GM12891 (cell line): Measurements from ENCODE around the gene SLC2A4.
A peak's percentile ranks its signal among the peaks of the same experiment; 100 is the strongest.

Experiments used
- DNase-seq: peaks from one replicate; pipeline ENCODE4 v3.0.0; 2011; ENCODE audit warnings: low spot score; ENCODE audit not compliant: insufficient read length
- FAIRE-seq: peaks from 2 replicates; lab custom pipeline; 2011; peaks lifted over from hg19 to GRCh38; lab: Jason Lieb, UNC
- PAX5 ChIP-seq: IDR thresholded peaks from 2 replicates; pipeline ENCODE4 v1.6.1; 2011; ENCODE audit warnings: low read length, moderate library complexity, mild to moderate bottlenecking; ENCODE audit not compliant: insufficient read depth, severe bottlenecking
- POLR2A ChIP-seq: IDR thresholded peaks from 2 replicates; pipeline ENCODE4 v1.6.1; 2011; ENCODE audit warnings: low read depth, low read length, control low read depth
- POLR2AphosphoS5 ChIP-seq: IDR thresholded peaks from 2 replicates; pipeline ENCODE4 v1.6.1; 2011; ENCODE audit warnings: low read depth, low read length, control low read depth
- POU2F2 ChIP-seq: IDR thresholded peaks from 2 replicates; pipeline ENCODE4 v1.6.1; 2011; ENCODE audit warnings: low read depth, mild to moderate bottlenecking, control low read depth, low read length, moderate library complexity
- SPI1 ChIP-seq: IDR thresholded peaks from 2 replicates; pipeline ENCODE4 v1.6.1; 2011; ENCODE audit warnings: low read depth, low read length, control low read depth
- TAF1 ChIP-seq: IDR thresholded peaks from 2 replicates; pipeline ENCODE4 v1.6.1; 2011; ENCODE audit warnings: low read depth, low read length, control low read depth

SLC2A4 gene

DNA sequence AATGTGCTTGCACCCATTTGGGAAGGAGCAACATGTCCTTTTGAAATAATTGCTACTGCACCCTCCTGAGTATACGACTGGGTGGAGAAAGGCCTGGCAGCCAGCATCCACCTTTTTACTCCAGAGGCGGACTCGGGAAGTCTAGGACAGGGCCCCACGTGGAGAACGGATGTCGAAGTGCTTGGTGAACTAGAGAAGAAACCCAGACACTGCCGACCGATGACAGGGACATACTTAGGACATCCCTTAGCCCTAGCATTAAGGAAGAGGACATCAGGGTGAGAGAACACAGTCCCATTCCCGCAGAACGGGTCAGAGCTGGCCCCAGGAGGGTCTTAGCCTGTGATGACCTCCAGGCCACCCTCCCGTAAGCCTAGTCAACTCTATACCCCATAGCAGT is 9.2 kb downstream of the SLC2A4 start:
- TF ChIP-seq POU2F2 (no peak), POLR2AphosphoS5 (no peak), SPI1 (no peak), PAX5 (no peak), TAF1 (no peak), POLR2A (no peak)
- FAIRE-seq (no peak), DNase-seq (no peak)

- FAIRE-seq, result no peak
- no peak for TF ChIP-seq TAF1
- TF ChIP-seq POLR2A, result no peak
- TF ChIP-seq POU2F2, result no peak
- no peak for TF ChIP-seq PAX5
- no peak for TF ChIP-seq SPI1
- TF ChIP-seq POLR2AphosphoS5, result no peak
- no peak for DNase-seq
Observed at GRCh38 chr17:7292194-7292593, 10.7 kb downstream of the SLC2A4 start.

DNA sequence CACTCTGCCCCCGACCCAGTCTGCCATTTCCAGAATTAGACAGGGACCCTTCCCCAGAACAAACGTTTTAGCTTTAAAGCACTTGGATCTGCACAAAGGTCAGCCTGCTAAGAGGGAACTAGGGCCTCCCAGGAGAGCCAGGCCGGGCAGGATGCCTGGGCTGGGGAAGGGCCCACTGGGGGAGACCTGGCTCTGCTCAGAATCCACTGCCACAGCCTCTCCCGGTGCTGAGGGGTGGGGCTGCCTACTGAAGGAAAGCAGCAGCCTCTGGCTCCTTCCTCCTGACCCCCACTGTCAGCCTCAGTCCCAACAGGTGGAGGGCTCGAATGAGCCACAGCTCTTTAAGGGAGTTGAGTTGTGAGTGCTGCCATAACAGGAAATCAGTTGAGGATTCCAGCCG is 11.2 kb downstream of the SLC2A4 start:
- no peak for FAIRE-seq
- no peak for TF ChIP-seq TAF1
- no peak for TF ChIP-seq POLR2A
- TF ChIP-seq PAX5, result no peak
- no peak for TF ChIP-seq SPI1
- TF ChIP-seq POLR2AphosphoS5, result no peak
- no peak for TF ChIP-seq POU2F2
- DNase-seq, result no peak

DNA sequence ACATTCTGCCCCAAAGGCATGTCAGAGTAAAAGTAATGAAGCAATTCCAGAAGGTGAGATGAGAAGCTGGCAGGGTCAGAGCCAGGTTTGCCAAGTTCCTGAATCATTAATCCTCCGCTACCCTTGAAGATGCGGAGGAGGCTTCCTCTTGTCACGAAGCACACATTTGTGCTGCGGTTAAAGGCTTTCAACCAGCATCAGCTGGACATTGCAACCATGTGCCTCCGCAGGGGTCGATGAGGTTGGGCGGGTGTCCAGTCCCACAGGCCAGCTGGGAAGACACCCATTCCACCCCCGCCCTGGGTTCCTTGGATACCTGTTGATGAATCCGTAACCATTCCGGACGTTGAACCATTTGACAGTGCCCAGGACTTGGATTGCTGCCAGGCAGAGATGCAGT is 11.6 kb downstream of the SLC2A4 start:
- TF ChIP-seq POU2F2 (no peak), SPI1 (no peak), TAF1 (no peak), POLR2A (no peak), PAX5 (no peak), POLR2AphosphoS5 (no peak)
- DNase-seq (no peak), FAIRE-seq (no peak)

DNA sequence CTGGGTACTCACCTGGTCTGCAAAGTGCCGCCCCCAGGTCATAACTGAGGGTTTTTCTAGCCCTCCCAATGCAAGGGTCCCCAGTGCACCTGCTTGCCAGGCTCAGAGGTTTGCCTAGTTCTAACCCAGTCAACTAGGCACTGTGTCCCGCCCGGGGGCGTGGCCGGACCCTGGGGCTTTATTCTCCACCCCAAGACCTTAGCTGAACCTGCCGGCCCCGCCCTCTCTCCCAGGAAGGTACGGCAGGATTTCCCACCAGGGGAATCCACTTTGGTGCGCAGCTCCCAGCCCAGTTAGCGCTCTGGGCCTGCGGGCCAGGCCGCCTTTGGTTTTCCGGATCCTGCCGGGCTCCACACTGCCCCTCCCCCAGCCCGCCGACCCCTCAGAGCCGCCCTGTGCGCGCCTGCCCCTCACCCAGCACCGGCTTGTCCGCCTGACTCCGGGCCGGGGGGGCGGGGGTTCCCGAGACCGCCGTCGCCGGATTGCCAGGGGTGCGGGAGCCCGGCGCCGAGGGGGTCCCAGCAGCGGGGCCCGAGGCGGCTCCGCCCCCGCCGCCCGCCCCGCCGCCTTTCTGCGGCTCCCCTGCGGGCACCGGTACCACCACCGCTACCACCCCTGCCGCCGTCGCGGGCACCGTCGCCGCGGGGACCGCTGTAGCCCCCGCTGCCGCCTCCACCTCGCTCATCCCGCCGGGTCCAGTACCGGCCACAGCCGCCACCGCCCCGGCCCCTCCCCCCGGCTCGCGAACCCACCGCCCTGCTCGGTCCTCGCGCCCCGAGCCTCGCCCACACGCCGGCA is 12.5 kb downstream of the SLC2A4 start:
- TF ChIP-seq POLR2A (no peak), SPI1 (no peak), POU2F2 (no peak), TAF1 (no peak), POLR2AphosphoS5 (no peak), PAX5 (no peak)
- DNase-seq (no peak), FAIRE-seq (no peak)

DNA sequence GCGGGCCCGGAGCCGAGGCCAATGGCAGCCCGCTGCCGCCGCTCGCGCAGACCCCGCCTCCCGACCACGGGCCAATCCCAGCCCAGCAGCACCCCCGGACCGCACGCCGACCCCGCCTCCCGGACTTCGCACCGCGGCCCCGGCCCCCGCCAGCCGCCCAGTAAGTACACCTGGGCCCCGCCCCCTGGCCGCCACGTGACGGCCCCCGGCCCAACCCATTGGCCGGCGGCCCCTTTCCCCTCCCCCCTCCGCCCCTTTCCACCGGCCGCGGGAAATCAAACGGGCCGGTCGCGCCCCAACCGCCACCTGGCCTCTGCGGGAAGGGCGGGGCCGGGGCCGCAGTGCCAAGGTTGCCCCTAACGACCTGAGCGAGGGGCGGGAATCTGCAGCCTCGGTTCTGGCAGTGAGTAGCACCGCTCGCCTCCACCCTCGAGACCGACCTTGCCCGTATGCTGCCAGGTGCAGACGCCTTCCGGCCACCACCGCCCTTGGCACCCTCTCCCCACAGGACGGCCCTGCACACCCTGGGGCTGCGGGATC is 13.2 kb downstream of the SLC2A4 start, which contains the start of gene YBX2:
Gene YBX2, minus strand, starts transcription at position 26 of the 540 bp plus-strand sequence. CDS start 139 bp downstream, outside the sequence.
- FAIRE-seq (peak; percentile 75), DNase-seq (peak; percentile 91)
- no peak for TF ChIP-seq POLR2A
- no peak for TF ChIP-seq TAF1
- no peak for TF ChIP-seq PAX5
- TF ChIP-seq POLR2AphosphoS5, result no peak
- no peak for TF ChIP-seq SPI1
- TF ChIP-seq POU2F2, result no peak

DNA sequence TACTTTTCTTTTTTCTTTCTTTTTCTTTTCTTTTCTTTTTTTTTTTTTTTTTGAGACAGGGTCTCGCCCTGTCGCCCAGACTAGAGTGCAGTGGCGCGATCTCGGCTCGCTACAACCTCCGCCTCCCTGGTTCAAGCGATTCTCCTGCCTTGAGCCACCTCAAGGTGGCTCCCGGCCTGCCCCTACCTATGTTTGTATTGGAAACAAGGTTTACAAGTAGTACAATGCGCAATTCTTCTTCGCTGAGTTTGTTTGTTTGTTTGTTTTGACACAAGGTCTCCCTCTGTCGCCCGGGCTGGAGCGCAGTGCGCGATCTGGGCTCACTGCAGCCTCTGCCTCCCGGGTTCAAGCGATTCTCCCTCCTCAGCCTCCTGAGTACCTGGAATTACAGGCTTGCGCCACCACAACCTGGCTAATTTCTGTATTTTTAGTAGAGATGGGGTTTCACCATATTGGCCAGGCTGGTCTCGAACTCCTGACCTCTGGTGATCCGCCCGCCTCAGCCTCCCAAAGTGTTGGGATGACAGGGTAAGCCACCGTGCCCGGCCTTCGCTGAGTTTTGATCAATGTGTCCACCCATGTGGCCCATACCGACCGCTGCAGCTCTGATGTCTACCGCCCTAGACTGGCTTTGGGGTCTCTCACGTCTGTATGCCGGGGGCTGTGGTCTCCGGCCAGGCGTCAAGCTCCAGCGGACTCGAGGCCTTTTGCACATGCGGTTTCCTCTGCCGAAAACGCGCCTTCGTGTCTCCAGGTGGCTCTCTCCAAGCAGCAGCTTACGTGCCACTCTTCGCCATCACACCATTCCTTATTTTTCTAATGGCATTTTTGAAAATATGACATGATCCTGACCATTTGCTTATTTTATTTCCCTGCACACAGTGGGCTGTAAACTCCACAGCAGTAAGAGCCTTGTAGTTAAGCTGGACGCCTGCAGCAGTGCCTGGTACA is 14.0 kb downstream of the SLC2A4 start:
- FAIRE-seq, result peak; percentile 65
- no peak for DNase-seq

DNA sequence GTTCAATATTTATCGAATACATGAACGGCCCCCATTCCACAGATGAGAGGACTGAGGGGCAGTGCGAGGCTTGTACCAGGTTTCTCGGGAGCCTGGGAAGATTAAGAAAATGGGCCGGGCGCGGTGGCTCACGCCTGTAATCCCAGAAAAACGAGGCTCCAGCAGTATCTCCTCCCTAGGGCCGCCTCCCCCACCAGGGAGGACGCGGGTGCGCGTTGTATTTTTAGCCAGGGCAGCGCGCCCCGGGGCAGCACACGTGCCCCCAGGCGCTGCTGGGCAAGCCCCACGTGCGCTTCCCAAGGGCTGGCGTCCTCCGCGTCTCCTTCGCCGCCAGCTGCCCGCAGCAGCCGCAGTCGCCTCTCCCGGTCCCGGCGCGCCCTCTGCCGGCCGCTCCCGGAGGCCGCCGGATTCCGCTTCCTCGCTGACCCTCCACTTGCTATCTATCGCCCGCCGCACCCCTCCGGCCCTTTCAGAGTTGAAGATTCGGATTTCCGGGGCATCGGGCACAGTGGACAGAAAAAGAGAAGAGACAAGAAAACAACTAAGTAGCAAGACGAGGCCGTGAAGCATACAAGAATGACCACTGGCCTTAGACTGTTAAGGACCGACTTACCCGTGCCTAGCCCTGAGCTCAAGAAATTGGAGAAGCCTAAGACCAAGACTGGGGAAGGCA is 14.8 kb downstream of the SLC2A4 start:
- FAIRE-seq (peak; percentile 91), DNase-seq (peak; percentile 84)
- TF ChIP-seq PAX5 (no peak), POLR2A (no peak), SPI1 (no peak)

More for the DNA sequence above, 14.0 kb downstream of the SLC2A4 start:
- TF ChIP-seq PAX5, result no peak
- no peak for TF ChIP-seq TAF1
- no peak for TF ChIP-seq POLR2AphosphoS5
- no peak for TF ChIP-seq SPI1
- no peak for TF ChIP-seq POU2F2
- no peak for TF ChIP-seq POLR2A

DNA sequence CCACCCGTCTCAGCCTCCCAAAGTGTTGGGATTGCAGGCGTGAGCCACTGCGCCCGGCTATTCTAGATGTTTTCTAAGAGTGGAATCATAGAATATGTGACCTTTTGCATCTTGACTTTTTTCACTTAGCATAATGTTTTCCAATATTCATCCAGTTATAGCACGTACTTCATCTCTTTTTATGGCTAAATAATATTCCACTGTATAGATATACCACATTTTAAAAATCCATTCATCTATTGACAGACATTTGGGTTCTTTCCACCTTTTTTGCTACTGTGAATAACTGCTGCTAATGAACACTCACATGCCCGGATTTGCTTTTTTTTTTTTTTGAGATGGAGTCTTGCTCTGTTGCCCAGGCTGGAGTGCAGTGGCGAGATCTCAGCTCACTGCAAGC is 22.7 kb downstream of the SLC2A4 start:
- DNase-seq, result no peak
- FAIRE-seq, result no peak
- TF ChIP-seq POU2F2 (no peak), SPI1 (no peak), PAX5 (no peak), TAF1 (no peak), POLR2AphosphoS5 (no peak), POLR2A (no peak)
